H1 (cell line): ENCODE measurements around the gene RAB38. TPM values are rescaled to one million over a fixed set of nuclear protein-coding genes. Genes with fewer than 3 reads are reported as not detected.

Source experiments
- CTCF ChIA-PET: fragments of 300-600 bp; sonication (Branson Sonifier 250); formaldehyde crosslinking; loops from one replicate; lab custom pipeline; 2021; ENCODE audit not compliant: partially characterized antibody; lab: Charles Lee
- POLR2A ChIA-PET: fragments of 300-600 bp; sonication (Branson Sonifier 250); formaldehyde crosslinking; loops from one replicate; lab custom pipeline; 2021; ENCODE audit warnings: inconsistent platforms; ENCODE audit not compliant: partially characterized antibody; lab: Charles Lee
- DNase-seq, 2 experiments: peaks; one replicate each; pipeline versions ENCODE4 v3.0.0 to v3.0.0-alpha.2; 2010 to 2022; ENCODE audit warnings: low spot score in 2 of 2, low read depth in 1 of 2, mixed read lengths in 1 of 2
- FAIRE-seq: peaks from 2 replicates; lab custom pipeline; 2011; peaks lifted over from hg19 to GRCh38; lab: Jason Lieb, UNC
- H2AFZ ChIP-seq: 2 replicates; pipeline ENCODE4 v1.8.1; 2012; ENCODE audit warnings: low read length, inconsistent platforms
- H2AK5ac ChIP-seq: 2 replicates; pipeline ENCODE4 v1.6.1; 2013; ENCODE audit warnings: low read depth, low read length
- H2BK120ac ChIP-seq: replicated peaks from 2 replicates; pipeline ENCODE3; 2013; ENCODE audit warnings: low read depth, low read length, inconsistent platforms
- H2BK12ac ChIP-seq: 2 replicates; pipeline ENCODE4 v1.6.1; 2013; ENCODE audit warnings: low read depth, low read length
- H2BK15ac ChIP-seq: 2 replicates; pipeline ENCODE4 v1.6.1; 2013; ENCODE audit warnings: low read length
- H2BK20ac ChIP-seq: 2 replicates; pipeline ENCODE4 v1.6.1; 2013; ENCODE audit warnings: low read length
- H2BK5ac ChIP-seq: 2 replicates; pipeline ENCODE4 v1.6.1; 2013; ENCODE audit warnings: low read depth, low read length
- H3K14ac ChIP-seq: 2 replicates; pipeline ENCODE4 v1.6.1; 2013; ENCODE audit warnings: inconsistent platforms; ENCODE audit not compliant: insufficient read length
- H3K18ac ChIP-seq: 2 replicates; pipeline ENCODE4 v1.6.1; 2013; ENCODE audit warnings: low read length; ENCODE audit errors: extremely low read depth
- H3K23ac ChIP-seq: 2 replicates; pipeline ENCODE4 v1.6.1; 2013; ENCODE audit warnings: inconsistent platforms; ENCODE audit not compliant: insufficient read length
- H3K23me2 ChIP-seq: 2 replicates; pipeline ENCODE4 v1.6.1; 2013; ENCODE audit warnings: low read depth, low read length
- H3K27ac ChIP-seq: 2 replicates; pipeline ENCODE4 v1.6.1; 2011; ENCODE audit warnings: low read depth, low read length, inconsistent platforms
- H3K27me3 ChIP-seq, 4 experiments: replicated peaks in 1 of 4; 1 replicate in 1 of 4; 2 replicates in 3 of 4; pipeline versions ENCODE4 v1.6.1 to v1.8.1; 2011 to 2013; ENCODE audit warnings: low read length in 3 of 4, mild to moderate bottlenecking in 3 of 4, inconsistent platforms in 2 of 4, mixed read lengths in 2 of 4, moderate library complexity in 1 of 4; ENCODE audit not compliant: control insufficient read depth in 3 of 4, insufficient read depth in 3 of 4; ENCODE audit errors: extremely low read depth in 1 of 4
- H3K36me3 ChIP-seq, 4 experiments: 2 replicates each; pipeline versions ENCODE4 v1.6.1 to v1.8.1; 2011 to 2013; ENCODE audit warnings: mild to moderate bottlenecking in 4 of 4, low read length in 3 of 4, moderate library complexity in 2 of 4, control low read depth in 1 of 4, inconsistent platforms in 1 of 4; ENCODE audit not compliant: insufficient read depth in 4 of 4, control insufficient read depth in 2 of 4
- H3K4ac ChIP-seq: replicated peaks from 2 replicates; pipeline ENCODE3; 2013; ENCODE audit warnings: low read length, low read depth, mixed read lengths, inconsistent platforms; ENCODE audit not compliant: insufficient read length
- H3K4me1 ChIP-seq, 4 experiments: replicated peaks in 1 of 4; 1 replicate in 1 of 4; 2 replicates in 3 of 4; pipeline versions ENCODE4 v1.6.1 to v1.8.1; 2011 to 2013; ENCODE audit warnings: low read length in 3 of 4, inconsistent platforms in 2 of 4, mixed read lengths in 1 of 4; ENCODE audit not compliant: insufficient read depth in 4 of 4, control insufficient read depth in 3 of 4
- H3K4me2 ChIP-seq, 2 experiments: 2 replicates each; pipeline versions ENCODE4 v1.6.1 to v1.8.1; 2011 to 2013; ENCODE audit warnings: low read depth in 2 of 2, low read length in 2 of 2, control low read depth in 1 of 2, inconsistent platforms in 1 of 2, mild to moderate bottlenecking in 1 of 2; ENCODE audit not compliant: insufficient read depth in 1 of 2
- H3K4me3 ChIP-seq, 4 experiments: fragments of 200-600, 300-600 bp in 1 of 4; sonication (generic), shearing (Covaris generic), sonication (Bioruptor Twin) in 1 of 4; 2 replicates each; pipeline versions ENCODE4 v1.5.1 to v1.8.1; 2011 to 2016; ENCODE audit warnings: low read length in 4 of 4, low read depth in 3 of 4, control low read depth in 2 of 4, inconsistent platforms in 2 of 4, mild to moderate bottlenecking in 2 of 4, mixed read lengths in 1 of 4, moderate library complexity in 1 of 4; ENCODE audit not compliant: insufficient read depth in 2 of 4; ENCODE audit errors: extremely low read depth in 1 of 4
- H3K56ac ChIP-seq: replicated peaks from 2 replicates; pipeline ENCODE3; 2013; ENCODE audit warnings: low read depth, mild to moderate bottlenecking, mixed read lengths, low read length, inconsistent platforms; ENCODE audit not compliant: insufficient read length
- H3K79me1 ChIP-seq: 2 replicates; pipeline ENCODE4 v1.6.1; 2013; ENCODE audit warnings: low read depth, low read length, control low read depth
- H3K79me2 ChIP-seq, 2 experiments: 2 replicates each; pipeline versions ENCODE4 v1.6.1 to v1.8.1; 2012 to 2013; ENCODE audit warnings: low read length in 2 of 2, mild to moderate bottlenecking in 2 of 2, inconsistent platforms in 1 of 2; ENCODE audit not compliant: insufficient read depth in 2 of 2, control insufficient read depth in 1 of 2
- H3K9ac ChIP-seq, 4 experiments: replicated peaks in 1 of 4; 1 replicate in 1 of 4; 2 replicates in 3 of 4; pipeline versions ENCODE4 v1.6.1 to v1.8.1; 2011 to 2013; ENCODE audit warnings: low read depth in 3 of 4, low read length in 3 of 4, control low read depth in 2 of 4, mild to moderate bottlenecking in 2 of 4, moderate library complexity in 2 of 4, inconsistent platforms in 1 of 4; ENCODE audit errors: extremely low read depth in 1 of 4
- H3K9me3 ChIP-seq, 2 experiments: 2 replicates each; pipeline versions ENCODE4 v1.6.1 to v1.8.1; 2012 to 2013; ENCODE audit warnings: mild to moderate bottlenecking in 2 of 2, moderate library complexity in 2 of 2, control low read depth in 1 of 2, inconsistent platforms in 1 of 2, low read depth in 1 of 2, low read length in 1 of 2, mixed read lengths in 1 of 2; ENCODE audit not compliant: insufficient read depth in 2 of 2
- H4K20me1 ChIP-seq, 2 experiments: replicated peaks in 1 of 2; 2 replicates each; pipeline versions ENCODE3 to v1.8.1; 2011 to 2013; ENCODE audit warnings: inconsistent platforms in 2 of 2, low read length in 2 of 2, mild to moderate bottlenecking in 1 of 2; ENCODE audit not compliant: insufficient read depth in 2 of 2, control insufficient read depth in 1 of 2
- H4K5ac ChIP-seq: 2 replicates; pipeline ENCODE4 v1.6.1; 2013; ENCODE audit warnings: low read length, low read depth, mixed read lengths, inconsistent platforms; ENCODE audit not compliant: insufficient read length
- H4K8ac ChIP-seq: 2 replicates; pipeline ENCODE4 v1.8.0; 2013; ENCODE audit warnings: mild to moderate bottlenecking, moderate library complexity, low read length, inconsistent platforms; ENCODE audit not compliant: insufficient read depth; ENCODE audit errors: extremely low read depth
- H4K91ac ChIP-seq: replicated peaks from 2 replicates; pipeline ENCODE3; 2013; ENCODE audit warnings: low read length, mixed read lengths, inconsistent platforms; ENCODE audit not compliant: insufficient read length
- ATF3 ChIP-seq: IDR thresholded peaks from 2 replicates; pipeline ENCODE4 v1.6.1; 2011; ENCODE audit warnings: low read depth, mild to moderate bottlenecking, low read length; ENCODE audit not compliant: insufficient read depth
- CBX5 ChIP-seq: fragments of 300-800, 300-1000 bp; sonication (generic); IDR thresholded peaks from 2 replicates; pipeline ENCODE4 v1.7.1; 2016; ENCODE audit warnings: antibody characterized with exemption, low read length, low read depth
- CTBP2 ChIP-seq: IDR thresholded peaks from 2 replicates; pipeline ENCODE4 v1.7.0; 2011; ENCODE audit warnings: borderline replicate concordance, mild to moderate bottlenecking, moderate library complexity, mixed read lengths, low read length; ENCODE audit not compliant: insufficient read depth, insufficient read length
- E2F6 ChIP-seq: IDR thresholded peaks from 2 replicates; pipeline ENCODE4 v1.6.1; 2012; ENCODE audit warnings: inconsistent platforms
- EGR1 ChIP-seq: IDR thresholded peaks from 2 replicates; pipeline ENCODE4 v1.6.1; 2011; ENCODE audit warnings: low read depth, low read length, borderline replicate concordance
- JUN ChIP-seq: IDR thresholded peaks from 2 replicates; pipeline ENCODE4 v1.6.1; 2011; ENCODE audit warnings: low read depth, mild to moderate bottlenecking, improper control_type of control experiment, low read length
- RBBP5 ChIP-seq: IDR thresholded peaks from 2 replicates; pipeline ENCODE4 v1.7.1; 2012; ENCODE audit warnings: low read depth, mild to moderate bottlenecking, inconsistent platforms, low read length, moderate library complexity, borderline replicate concordance
- RNF2 ChIP-seq: fragments of 200-900, 300-1000 bp; sonication (generic); IDR thresholded peaks from 2 replicates; pipeline ENCODE4 v1.7.1; 2016; ENCODE audit warnings: borderline replicate concordance, low read depth, mild to moderate bottlenecking, antibody characterized with exemption, low read length; ENCODE audit not compliant: poor library complexity, severe bottlenecking; ENCODE audit errors: missing control alignments
- SP1 ChIP-seq: IDR thresholded peaks from 2 replicates; pipeline ENCODE4 v1.6.1; 2011; ENCODE audit warnings: low read depth, low read length
- SRF ChIP-seq: IDR thresholded peaks from 2 replicates; pipeline ENCODE4 v1.6.1; 2011; ENCODE audit warnings: mild to moderate bottlenecking, low read depth, low read length, moderate library complexity
- TAF1 ChIP-seq: IDR thresholded peaks from 2 replicates; pipeline ENCODE4 v1.6.1; 2011; ENCODE audit warnings: mild to moderate bottlenecking, low read depth, low read length
- YY1 ChIP-seq: IDR thresholded peaks from 2 replicates; pipeline ENCODE4 v1.6.1; 2011; ENCODE audit warnings: low read depth, mild to moderate bottlenecking, low read length
- ZNF274 ChIP-seq: IDR thresholded peaks from 2 replicates; pipeline ENCODE4 v1.7.0; 2012; ENCODE audit warnings: low read length, borderline replicate concordance; ENCODE audit errors: extremely low read depth
- WGBS, 2 experiments: shearing (Covaris generic) in 1 of 2; methylation state at CpG; one replicate each; pipeline versions ENCODE4 v1.1.6 to v1.1.7; 2013 to 2015; ENCODE audit warnings: low lambda C conversion rate in 2 of 2, mixed read lengths in 2 of 2, inconsistent platforms in 1 of 2, low coverage in 1 of 2, missing lambda C conversion rate in 1 of 2; ENCODE audit not compliant: insufficient replicate concordance in 2 of 2, insufficient coverage in 1 of 2, insufficient read length in 1 of 2; ENCODE audit errors: extremely low coverage in 1 of 2, missing lambda C conversion rate in 1 of 2; 5-methylcytosine and 5-hydroxymethylcytosine counted together
- polyA plus RNA-seq, 7 experiments: library from polyadenylated mRNA; depleted of rRNA in 3 of 7; stranded (reverse) in 5 of 7; unstranded in 2 of 7; fragments of >200 nt in 5 of 7; fragments of 200-250 nt in 2 of 7; gene quantifications; 1 replicate in 5 of 7; 2 replicates in 1 of 7; 4 replicates in 1 of 7; pipeline versions ENCODE4 v1.2.1 to v1.2.3, GENCODE V29; 2011 to 2013; ENCODE audit warnings: missing spikeins in 2 of 7, mixed read lengths in 2 of 7
- total RNA-seq: library from RNA; stranded (reverse); fragmentation: NEBNext Ultra II Directional; extraction: Animal tissue kit (Norgen Biotek cat#: 25700); gene quantifications from 2 replicates; pipeline ENCODE4 v1.2.1, GENCODE V29; 2021

Gene RAB38
- total and polyA plus RNA-seq, 2 of the 8 experiments (the other 6 are each of a cell fraction or from before 2014, with no cell fraction given): 15.4 to 16.5 TPM

DNA sequence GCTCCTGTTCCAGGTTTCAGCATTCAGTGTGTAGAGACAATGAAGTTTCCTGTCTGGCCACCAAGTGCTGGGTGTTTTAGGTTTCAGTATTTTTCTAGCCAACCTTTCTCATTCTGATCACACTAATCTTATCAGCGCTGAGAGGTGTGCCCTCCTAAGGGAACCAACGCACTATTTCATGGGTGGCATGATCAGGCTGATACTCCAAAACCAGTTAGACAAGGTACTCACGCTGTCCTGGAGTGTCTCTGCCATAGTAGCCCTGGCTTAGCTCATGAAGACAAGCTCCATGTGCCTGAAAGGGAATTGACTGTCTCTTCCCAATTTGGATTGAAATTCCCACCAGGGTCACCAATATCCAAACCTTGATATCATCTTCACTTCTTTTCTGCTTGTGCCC lies 8.0 kb upstream of the RAB38 start:
- no peak overlapping the region for H3K14ac ChIP-seq
- H3K27me3 ChIP-seq: no peaks in the 10 kb centered on the region
- no peak overlapping the region for H4K91ac ChIP-seq
- no peaks in the 10 kb centered on the region for H4K20me1 ChIP-seq
- H4K8ac ChIP-seq: no peak overlapping the region
- H3K36me3 ChIP-seq: no peaks in the 10 kb centered on the region
- H3K4ac ChIP-seq: no peak overlapping the region
- no peak for DNase-seq
- POLR2A ChIA-PET: interaction anchor here (1.3 kb wide), 1 partner anchor 13 kb away, joined by 3 read pairs; no protein-coding TSS in a partner anchor
- no peak overlapping the region for H4K5ac ChIP-seq
- no peak overlapping the region for H2AFZ ChIP-seq
- no peak overlapping the region for H3K18ac ChIP-seq
- no peak overlapping the region for H2BK12ac ChIP-seq
- H3K23ac ChIP-seq: no peak overlapping the region
- H3K79me1 ChIP-seq: no peaks in the 10 kb centered on the region
- H2BK20ac ChIP-seq: no peak overlapping the region
- H3K4me3 ChIP-seq: no peak overlapping the region
- no peak overlapping the region for H3K4me2 ChIP-seq
- no peak overlapping the region for H2AK5ac ChIP-seq
- no peaks in the 10 kb centered on the region for H3K79me2 ChIP-seq
- H2BK5ac ChIP-seq: no peak overlapping the region
- no peak overlapping the region for H3K56ac ChIP-seq
- no peak overlapping the region for H2BK120ac ChIP-seq
- H3K23me2 ChIP-seq: no peaks in the 10 kb centered on the region
- FAIRE-seq: no peak
- H2BK15ac ChIP-seq: no peak overlapping the region
- CTCF ChIA-PET: no interaction called here
- no peak overlapping the region for H3K9ac ChIP-seq
- peaks cover 0 to 4% (median 0%) of the 10 kb centered on the region in 4 experiments; a peak in 1 of 7 replicates for H3K4me1 ChIP-seq
- H3K9me3 ChIP-seq: no peaks in the 10 kb centered on the region
- H3K27ac ChIP-seq: no peak overlapping the region
- 92% methylated on average over 3 of the region's 3 CpGs; no CpG with 5 or more reads in 1 of the 2 experiments for WGBS, 2 experiments
- TF ChIP-seq CTBP2 (no peak), SRF (no peak), ATF3 (no peak), CBX5 (no peak), TAF1 (no peak), SP1 (no peak), RNF2 (no peak), JUN (no peak), EGR1 (no peak), YY1 (no peak), RBBP5 (no peak), E2F6 (no peak), ZNF274 (no peak)
